GM12872 (cell line): ENCODE results near the gene ENO4.

Experiments used
- TF ChIP-seq, protein P1 (sequence below): IDR thresholded peaks from 3 replicates; pipeline ENCODE4 v1.5.1; 2011; ENCODE audit warnings: low read depth, mild to moderate bottlenecking, low read length, moderate library complexity; ENCODE audit not compliant: insufficient read depth

Gene ENO4

GRCh38 chr10:116868722-116869121 is 19.4 kb downstream of the ENO4 start:
- TF ChIP-seq, protein P1, sequence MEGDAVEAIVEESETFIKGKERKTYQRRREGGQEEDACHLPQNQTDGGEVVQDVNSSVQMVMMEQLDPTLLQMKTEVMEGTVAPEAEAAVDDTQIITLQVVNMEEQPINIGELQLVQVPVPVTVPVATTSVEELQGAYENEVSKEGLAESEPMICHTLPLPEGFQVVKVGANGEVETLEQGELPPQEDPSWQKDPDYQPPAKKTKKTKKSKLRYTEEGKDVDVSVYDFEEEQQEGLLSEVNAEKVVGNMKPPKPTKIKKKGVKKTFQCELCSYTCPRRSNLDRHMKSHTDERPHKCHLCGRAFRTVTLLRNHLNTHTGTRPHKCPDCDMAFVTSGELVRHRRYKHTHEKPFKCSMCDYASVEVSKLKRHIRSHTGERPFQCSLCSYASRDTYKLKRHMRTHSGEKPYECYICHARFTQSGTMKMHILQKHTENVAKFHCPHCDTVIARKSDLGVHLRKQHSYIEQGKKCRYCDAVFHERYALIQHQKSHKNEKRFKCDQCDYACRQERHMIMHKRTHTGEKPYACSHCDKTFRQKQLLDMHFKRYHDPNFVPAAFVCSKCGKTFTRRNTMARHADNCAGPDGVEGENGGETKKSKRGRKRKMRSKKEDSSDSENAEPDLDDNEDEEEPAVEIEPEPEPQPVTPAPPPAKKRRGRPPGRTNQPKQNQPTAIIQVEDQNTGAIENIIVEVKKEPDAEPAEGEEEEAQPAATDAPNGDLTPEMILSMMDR = no peak

GRCh38 chr10:116870949-116871348 is 21.6 kb downstream of the ENO4 start:
- TF ChIP-seq, protein P1 = no peak

DNA sequence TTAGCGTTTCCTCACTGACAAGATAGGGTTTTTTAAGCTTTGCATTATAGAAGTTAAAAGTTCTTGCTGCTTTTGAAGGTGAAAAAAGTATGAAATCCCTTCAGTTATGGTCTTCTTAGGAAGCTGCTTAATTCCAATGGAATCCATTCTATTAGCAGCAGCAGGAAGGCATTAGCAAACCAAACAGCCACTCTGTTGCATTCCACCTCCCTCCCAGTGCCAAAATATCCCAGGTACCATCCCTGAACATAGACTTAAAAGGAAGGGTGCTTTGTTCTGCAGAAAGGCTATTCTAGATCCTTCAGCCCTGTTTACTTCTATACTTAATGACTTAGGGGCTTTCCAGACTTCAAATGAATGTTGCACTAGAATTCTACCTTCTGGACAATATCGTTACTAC is 23.8 kb downstream of the ENO4 start:
- TF ChIP-seq, protein P1 = no peak

- TF ChIP-seq, protein P1 = no peak
These were observed 26.6 kb downstream of the ENO4 start for GRCh38 chr10:116875897-116876296.

GRCh38 chr10:116877391-116877790 is 28.1 kb downstream of the ENO4 start:
- TF ChIP-seq, protein P1 = no peak

- TF ChIP-seq, protein P1 = no peak
These were observed 28.8 kb downstream of the ENO4 start for GRCh38 chr10:116878123-116878522.

DNA sequence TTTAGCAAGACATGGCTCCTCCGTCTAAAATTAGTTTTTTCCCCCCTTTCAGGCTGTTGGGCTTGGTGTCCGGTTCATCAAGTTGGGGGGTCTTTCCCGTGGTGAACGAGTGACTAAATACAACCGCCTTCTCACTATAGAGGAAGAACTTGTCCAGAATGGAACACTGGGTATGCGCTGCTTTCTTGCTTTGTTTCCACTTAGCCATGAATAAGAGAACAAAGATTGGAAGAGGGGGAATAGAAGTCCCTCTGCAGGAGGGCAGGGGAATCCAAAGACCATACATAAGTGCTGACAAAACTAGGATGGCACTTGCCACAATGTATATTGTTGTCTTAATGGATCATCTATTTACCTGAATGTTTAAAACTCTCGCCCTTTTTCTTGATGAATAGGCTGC is 30.5 kb downstream of the ENO4 start:
- TF ChIP-seq, protein P1 = no peak
